ENCODE results near the gene LRRIQ3.

Gene LRRIQ3

DNA sequence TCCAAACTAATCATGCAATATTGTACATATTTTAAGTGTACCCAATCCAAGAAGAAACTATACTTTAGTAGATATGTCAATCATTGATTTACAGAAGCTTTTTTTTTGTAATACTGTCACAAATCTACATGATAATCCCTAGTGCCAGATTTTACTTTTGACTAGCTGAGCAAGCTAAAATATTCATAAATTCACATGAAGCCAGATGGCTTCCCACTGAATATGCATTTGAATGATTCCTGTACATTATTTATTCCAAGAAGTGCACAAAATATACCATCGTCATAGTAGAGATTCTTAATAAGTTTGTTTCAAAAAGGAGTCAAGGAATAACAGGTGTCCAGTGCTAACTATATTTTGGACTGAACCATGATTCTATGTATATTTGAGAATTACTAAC lies 17.3 kb upstream of the LRRIQ3 start:
- no peaks in the 10 kb centered on the region for H3F3A ChIP-seq (ENCODE audit: low read depth)
- no peaks in the 10 kb centered on the region for H3K79me2 ChIP-seq (ENCODE audit: insufficient read depth, low read length)
- no peaks in the 10 kb centered on the region for H3K4me1 ChIP-seq (ENCODE audit: insufficient read depth, low read length, poor library complexity, severe bottlenecking)
- no peak overlapping the region for H3K9ac ChIP-seq (ENCODE audit: low read depth, low read length, poor library complexity, severe bottlenecking)
- TF ChIP-seq CTCF (conservative IDR thresholded peaks at IDR 0.05; ENCODE audit: low read length): no peak
- no peak for TF ChIP-seq EZH2phosphoT487 (IDR thresholded peaks at IDR 0.05; ENCODE audit: borderline replicate concordance)
- H3K4me3 ChIP-seq (ENCODE audit: low read length, poor library complexity, severe bottlenecking): no peak overlapping the region
- H4K20me1 ChIP-seq (ENCODE audit: insufficient read depth, low read length, poor library complexity, severe bottlenecking): no peaks in the 10 kb centered on the region
- H3K36me3 ChIP-seq (ENCODE audit: insufficient read depth, low read length): no peaks in the 10 kb centered on the region
- 0 out of 2 replicates have a peak, but pooled peaks cover 4% of the 10 kb centered on the region for H3K9me2 ChIP-seq (replicated peaks; ENCODE audit: low read depth, low read length)
- H2AFZ ChIP-seq (ENCODE audit: low read length): no peak overlapping the region
- no peaks in the 10 kb centered on the region for H3K9me3 ChIP-seq (ENCODE audit: insufficient read depth, low read depth, low read length)
- no peaks in the 10 kb centered on the region for H3K27me3 ChIP-seq (ENCODE audit: insufficient read depth, low read length, poor library complexity, severe bottlenecking)
- H3K4me2 ChIP-seq (ENCODE audit: low read depth, low read length, poor library complexity, severe bottlenecking): no peak overlapping the region

DNA sequence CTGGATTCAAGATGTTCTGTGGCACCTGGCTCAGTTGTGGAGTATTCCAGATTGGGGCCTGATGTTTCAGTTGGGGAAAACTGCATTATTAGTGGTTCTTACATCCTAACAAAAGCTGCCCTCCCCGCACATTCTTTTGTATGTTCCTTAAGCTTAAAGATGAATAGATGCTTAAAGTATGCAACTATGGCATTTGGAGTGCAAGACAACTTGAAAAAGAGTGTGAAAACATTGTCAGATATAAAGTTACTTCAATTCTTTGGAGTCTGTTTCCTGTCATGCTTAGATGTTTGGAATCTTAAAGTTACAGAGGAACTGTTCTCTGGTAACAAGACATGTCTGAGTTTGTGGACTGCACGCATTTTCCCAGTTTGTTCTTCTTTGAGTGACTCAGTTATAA lies 7.3 kb upstream of the LRRIQ3 start:
- Histone ChIP-seq H3K79me2 (ENCODE audit: insufficient read depth, low read length) (no peaks in the 10 kb centered on the region), H3K27me3 (ENCODE audit: insufficient read depth, low read length, poor library complexity, severe bottlenecking) (no peaks in the 10 kb centered on the region), H4K20me1 (ENCODE audit: insufficient read depth, low read length, poor library complexity, severe bottlenecking) (no peaks in the 10 kb centered on the region), H2AFZ (ENCODE audit: low read length) (no peak overlapping the region), H3K4me2 (ENCODE audit: low read depth, low read length, poor library complexity, severe bottlenecking) (no peak overlapping the region), H3K4me1 (ENCODE audit: insufficient read depth, low read length, poor library complexity, severe bottlenecking) (no peaks in the 10 kb centered on the region), H3K9me3 (ENCODE audit: insufficient read depth, low read depth, low read length) (no peaks in the 10 kb centered on the region), H3K9me2 (replicated peaks; ENCODE audit: low read depth, low read length) (no peaks in the 10 kb centered on the region), H3K9ac (ENCODE audit: low read depth, low read length, poor library complexity, severe bottlenecking) (no peak overlapping the region), H3F3A (ENCODE audit: low read depth) (no peaks in the 10 kb centered on the region), H3K36me3 (ENCODE audit: insufficient read depth, low read length) (no peaks in the 10 kb centered on the region), H3K4me3 (ENCODE audit: low read length, poor library complexity, severe bottlenecking) (no peak overlapping the region)
- TF ChIP-seq CTCF (conservative IDR thresholded peaks at IDR 0.05; ENCODE audit: low read length) (no peak), EZH2phosphoT487 (IDR thresholded peaks at IDR 0.05; ENCODE audit: borderline replicate concordance) (no peak)

- H3K4me2 ChIP-seq (ENCODE audit: low read depth, low read length, poor library complexity, severe bottlenecking): peak overlapping the region; percentile 88
- H3K9ac ChIP-seq (ENCODE audit: low read depth, low read length, poor library complexity, severe bottlenecking): no peak overlapping the region
- H3K9me2 ChIP-seq (replicated peaks; ENCODE audit: low read depth, low read length): no peaks in the 10 kb centered on the region
- H2AFZ ChIP-seq (ENCODE audit: low read length): no peak overlapping the region
- no peaks in the 10 kb centered on the region for H3K9me3 ChIP-seq (ENCODE audit: insufficient read depth, low read depth, low read length)
- no peaks in the 10 kb centered on the region for H3K27me3 ChIP-seq (ENCODE audit: insufficient read depth, low read length, poor library complexity, severe bottlenecking)
- H3K79me2 ChIP-seq (ENCODE audit: insufficient read depth, low read length): no peaks in the 10 kb centered on the region
- H3K4me3 ChIP-seq (ENCODE audit: low read length, poor library complexity, severe bottlenecking): peak overlapping the region; percentile 89
- TF ChIP-seq EZH2phosphoT487 (IDR thresholded peaks at IDR 0.05; ENCODE audit: borderline replicate concordance): no peak
- no peak for TF ChIP-seq CTCF (conservative IDR thresholded peaks at IDR 0.05; ENCODE audit: low read length)
- no peaks in the 10 kb centered on the region for H4K20me1 ChIP-seq (ENCODE audit: insufficient read depth, low read length, poor library complexity, severe bottlenecking)
- H3K36me3 ChIP-seq (ENCODE audit: insufficient read depth, low read length): no peaks in the 10 kb centered on the region
- no peaks in the 10 kb centered on the region for H3F3A ChIP-seq (ENCODE audit: low read depth)
- peaks cover 16% of the 10 kb centered on the region for H3K4me1 ChIP-seq (ENCODE audit: insufficient read depth, low read length, poor library complexity, severe bottlenecking)
Measured at GRCh38 chr1:74199504-74199903, 1.5 kb upstream of the LRRIQ3 start.
